Keratinocyte (primary cell): ENCODE results near the gene LZTR1. TPM values are rescaled to one million over a fixed set of nuclear protein-coding genes. Genes with fewer than 3 reads are reported as not detected.

Experiments used
- DNase-seq: peaks from one replicate; pipeline ENCODE4 v3.0.0-alpha.2; 2011; ENCODE audit warnings: low read depth, missing footprints, low spot score
- FAIRE-seq: peaks from 2 replicates; lab custom pipeline; 2011; peaks lifted over from hg19 to GRCh38; lab: Jason Lieb, UNC
- H2AFZ ChIP-seq: 2 replicates; pipeline ENCODE4 v1.6.0; 2012; ENCODE audit warnings: low read length, control low read depth, inconsistent platforms; ENCODE audit not compliant: control insufficient read depth
- H3K27ac ChIP-seq: 2 replicates; pipeline ENCODE4 v1.5.1; 2011; ENCODE audit warnings: low read length; ENCODE audit not compliant: control insufficient read depth, insufficient read depth
- H3K27me3 ChIP-seq: 3 replicates; pipeline ENCODE4 v1.6.0; 2011; ENCODE audit warnings: low read length; ENCODE audit not compliant: control insufficient read depth, insufficient read depth; ENCODE audit errors: extremely low read depth
- H3K36me3 ChIP-seq, 2 experiments: 2 replicates in 1 of 2; 3 replicates in 1 of 2; pipeline ENCODE4 v1.5.1; 2011; ENCODE audit warnings: low read length in 2 of 2, mild to moderate bottlenecking in 1 of 2; ENCODE audit not compliant: control insufficient read depth in 2 of 2, insufficient read depth in 2 of 2; ENCODE audit errors: extremely low read depth in 1 of 2
- H3K4me1 ChIP-seq: 3 replicates; pipeline ENCODE4 v1.5.1; 2011; ENCODE audit warnings: low read length; ENCODE audit not compliant: control insufficient read depth, insufficient read depth; ENCODE audit errors: extremely low read depth
- H3K4me2 ChIP-seq: 3 replicates; pipeline ENCODE4 v1.6.0; 2011; ENCODE audit warnings: low read depth, low read length; ENCODE audit not compliant: control insufficient read depth, insufficient read depth; ENCODE audit errors: extremely low read depth
- H3K4me3 ChIP-seq, 3 experiments: fragments of 200-600 bp in 1 of 3; sonication (generic) in 1 of 3; 2 replicates in 2 of 3; 3 replicates in 1 of 3; pipeline ENCODE4 v1.5.1; 2011 to 2016; ENCODE audit warnings: low read length in 3 of 3, mild to moderate bottlenecking in 3 of 3, control low read depth in 2 of 3, inconsistent platforms in 1 of 3, low read depth in 1 of 3, mixed read lengths in 1 of 3, mixed run types in 1 of 3, moderate library complexity in 1 of 3; ENCODE audit not compliant: control insufficient read depth in 2 of 3, insufficient read depth in 2 of 3; ENCODE audit errors: extremely low read depth in 1 of 3
- H3K79me2 ChIP-seq: 2 replicates; pipeline ENCODE4 v1.6.0; 2012; ENCODE audit warnings: low read length; ENCODE audit not compliant: control insufficient read depth, insufficient read depth
- H3K9ac ChIP-seq: 3 replicates; pipeline ENCODE4 v1.6.0; 2011; ENCODE audit warnings: low read length; ENCODE audit not compliant: control insufficient read depth, insufficient read depth; ENCODE audit errors: extremely low read depth
- H3K9me1 ChIP-seq: 3 replicates; pipeline ENCODE4 v1.6.0; 2011; ENCODE audit warnings: low read length; ENCODE audit not compliant: control insufficient read depth, insufficient read depth; ENCODE audit errors: extremely low read depth
- H3K9me3 ChIP-seq: 2 replicates; pipeline ENCODE4 v1.5.1; 2012; ENCODE audit warnings: low read depth, low read length; ENCODE audit not compliant: control insufficient read depth
- H4K20me1 ChIP-seq: 3 replicates; pipeline ENCODE4 v1.6.0; 2011; ENCODE audit warnings: low read length; ENCODE audit not compliant: control insufficient read depth, insufficient read depth; ENCODE audit errors: extremely low read depth
- CTCF ChIP-seq, 3 experiments: IDR thresholded peaks in 1 of 3; conservative IDR thresholded peaks in 1 of 3; optimal IDR thresholded peaks in 1 of 3; 2 replicates in 2 of 3; 3 replicates in 1 of 3; pipeline versions ENCODE3 to v1.5.1; 2011; ENCODE audit warnings: low read length in 3 of 3, mild to moderate bottlenecking in 3 of 3, moderate library complexity in 2 of 3, control low read depth in 1 of 3, inconsistent platforms in 1 of 3; ENCODE audit not compliant: insufficient read depth in 2 of 3; ENCODE audit errors: extremely low read depth in 1 of 3
- EZH2 ChIP-seq: IDR thresholded peaks from one replicate; pipeline ENCODE4 v1.6.1; 2012; ENCODE audit warnings: inconsistent platforms, mild to moderate bottlenecking, low read length, moderate library complexity
- dilution Hi-C: fragments of 300-500 bp; cut with MboI; formaldehyde crosslinking; loops from one replicate; pipeline ENCODE4 v1.7.0; 2020; ENCODE audit warnings: low sequenced_read_pairs; ENCODE audit not compliant: extremely low pct_ligation_motif_present
- polyA plus RNA-seq, 5 experiments: library from polyadenylated mRNA; depleted of rRNA in 3 of 5; stranded (reverse) in 3 of 5; stranded (forward) in 1 of 5; unstranded in 1 of 5; fragments of >200 nt; gene quantifications; 1 replicate in 1 of 5; 2 replicates in 3 of 5; 3 replicates in 1 of 5; pipeline versions ENCODE4 v1.2.1 to v1.2.3, GENCODE V29; 2011 to 2012; ENCODE audit warnings: missing spikeins in 2 of 5, low read depth in 1 of 5, low replicate concordance in 1 of 5

The LZTR1 gene
- polyA plus RNA-seq, 1 donor (not counting 4 experiments of a cell fraction or from before 2014, with no cell fraction given): 37.0 TPM

- FAIRE-seq: no peak
- H3K36me3 ChIP-seq: no peaks in the 10 kb centered on the region
- H3K4me1 ChIP-seq: peaks cover 23% of the 10 kb centered on the region
- no peaks in the 10 kb centered on the region for H4K20me1 ChIP-seq
- no peaks in the 10 kb centered on the region for H3K9me1 ChIP-seq
- no peak overlapping the region for H3K4me2 ChIP-seq
- H3K9me3 ChIP-seq: peaks cover 7% of the 10 kb centered on the region
- no peak overlapping the region for H2AFZ ChIP-seq
- no peak overlapping the region for H3K27ac ChIP-seq
- dilution Hi-C loops: no loop called here
- peaks cover 5% of the 10 kb centered on the region for H3K79me2 ChIP-seq
- no peak overlapping the region for H3K4me3 ChIP-seq
- no peak for DNase-seq
- no peak overlapping the region for H3K9ac ChIP-seq
- no peaks in the 10 kb centered on the region for H3K27me3 ChIP-seq
- TF ChIP-seq CTCF (optimal IDR thresholded peaks at IDR 0.05 in 1 of 3, IDR thresholded peaks at IDR 0.05 in 1 of 3, conservative IDR thresholded peaks at IDR 0.05 in 1 of 3; ENCODE audit: extremely low read depth in 1 of 3, insufficient read depth in 2 of 3, low read length in 3 of 3) (no peak), EZH2 (no peak)
These were observed 4.5 kb upstream of the LZTR1 start for GRCh38 chr22:20977516-20978170.

- TF ChIP-seq EZH2 (no peak), CTCF (optimal IDR thresholded peaks at IDR 0.05 in 1 of 3, IDR thresholded peaks at IDR 0.05 in 1 of 3, conservative IDR thresholded peaks at IDR 0.05 in 1 of 3; ENCODE audit: extremely low read depth in 1 of 3, insufficient read depth in 2 of 3, low read length in 3 of 3) (no peak)
- Histone ChIP-seq H3K4me2 (no peak overlapping the region), H3K9me1 (no peaks in the 10 kb centered on the region), H2AFZ (no peak overlapping the region), H3K36me3 (no peaks in the 10 kb centered on the region), H3K9me3 (peaks cover 7% of the 10 kb centered on the region), H3K4me1 (peaks cover 29% of the 10 kb centered on the region), H3K79me2 (peaks cover 12% of the 10 kb centered on the region), H3K27ac (no peak overlapping the region), H4K20me1 (no peaks in the 10 kb centered on the region), H3K4me3 (no peak overlapping the region), H3K9ac (no peak overlapping the region), H3K27me3 (no peaks in the 10 kb centered on the region)
- dilution Hi-C loops: no loop called here
- FAIRE-seq: no peak
- DNase-seq: no peak
These were observed 3.7 kb upstream of the LZTR1 start for GRCh38 chr22:20978419-20978818.
